Neural cell (in vitro differentiated cells): ENCODE results near the gene COL17A1. TPM values are rescaled to one million over a fixed set of nuclear protein-coding genes. Genes with fewer than 3 reads are reported as not detected.

ENCODE experiments used
- H2AFZ ChIP-seq: fragments of 200-600, 300-800 bp; sonication (generic), shearing (Covaris generic); 2 replicates; pipeline ENCODE4 v1.6.0; 2014; ENCODE audit warnings: low read depth, mild to moderate bottlenecking, antibody characterized with exemption, low read length, moderate library complexity
- H3F3A ChIP-seq: fragments of 200-600 bp; shearing (Covaris generic); 2 replicates; pipeline ENCODE4 v1.6.1; 2016; ENCODE audit warnings: mild to moderate bottlenecking, moderate library complexity, mixed read lengths, antibody characterized with exemption, low read length; ENCODE audit not compliant: insufficient read depth, poor library complexity, severe bottlenecking
- H3K27ac ChIP-seq: fragments of 200-600, 300-800 bp; sonication (generic), shearing (Covaris generic); 2 replicates; pipeline ENCODE4 v1.5.1; 2014; ENCODE audit warnings: mild to moderate bottlenecking, low read length, moderate library complexity
- H3K27me3 ChIP-seq: fragments of 300-800, 200-600 bp; sonication (generic), shearing (Covaris generic); 2 replicates; pipeline ENCODE4 v1.6.0; 2014; ENCODE audit warnings: mild to moderate bottlenecking, low read depth, low read length, moderate library complexity; ENCODE audit not compliant: insufficient read depth
- H3K36me3 ChIP-seq: fragments of 300-800, 200-600 bp; sonication (generic), shearing (Covaris generic); 2 replicates; pipeline ENCODE4 v1.5.1; 2014; ENCODE audit warnings: mild to moderate bottlenecking, antibody characterized with exemption, low read length, moderate library complexity; ENCODE audit not compliant: insufficient read depth
- H3K4me2 ChIP-seq: fragments of 300-800, 200-600 bp; sonication (generic), shearing (Covaris generic); 2 replicates; pipeline ENCODE4 v1.6.0; 2014; ENCODE audit warnings: mild to moderate bottlenecking, low read length
- H3K4me3 ChIP-seq: fragments of 300-800, 200-600 bp; sonication (generic), shearing (Covaris generic); 2 replicates; pipeline ENCODE4 v1.5.1; 2014; ENCODE audit warnings: mild to moderate bottlenecking, low read length, moderate library complexity
- H3K79me2 ChIP-seq: fragments of 200-600 bp; shearing (Covaris generic); replicated peaks from 2 replicates; pipeline ENCODE4 v1.6.0; 2014; ENCODE audit warnings: mild to moderate bottlenecking, low read length, moderate library complexity; ENCODE audit not compliant: insufficient read depth
- H3K9ac ChIP-seq: fragments of 300-800, 200-600 bp; sonication (generic), shearing (Covaris generic); 2 replicates; pipeline ENCODE4 v1.6.1; 2016; ENCODE audit warnings: mild to moderate bottlenecking, low read length, mixed read lengths
- H3K9me2 ChIP-seq: fragments of 200-600 bp; shearing (Covaris generic); 2 replicates; pipeline ENCODE4 v1.6.1; 2016; ENCODE audit warnings: mild to moderate bottlenecking, low read length, mixed read lengths; ENCODE audit not compliant: insufficient read depth
- H3K9me3 ChIP-seq: fragments of 200-600, 300-800 bp; sonication (generic), shearing (Covaris generic); 2 replicates; pipeline ENCODE4 v1.6.1; 2016; ENCODE audit warnings: mild to moderate bottlenecking, mixed run types, low read length, moderate library complexity, mixed read lengths
- H4K20me1 ChIP-seq: fragments of 200-600 bp; shearing (Covaris generic); 2 replicates; pipeline ENCODE4 v1.6.1; 2016; ENCODE audit warnings: mild to moderate bottlenecking, mixed run types; ENCODE audit not compliant: insufficient read depth
- CTCF ChIP-seq: fragments of 450-650 bp; IDR thresholded peaks from 2 replicates; pipeline ENCODE4 v1.5.1; 2014; ENCODE audit warnings: antibody characterized with exemption, mild to moderate bottlenecking, moderate library complexity; ENCODE audit not compliant: poor library complexity, severe bottlenecking
- EP300 ChIP-seq: fragments of 450-650 bp; conservative IDR thresholded peaks from 2 replicates; pipeline ENCODE4 v1.6.1; 2014; ENCODE audit warnings: antibody characterized with exemption, mild to moderate bottlenecking, moderate library complexity; ENCODE audit not compliant: poor library complexity, severe bottlenecking
- EZH2 ChIP-seq: fragments of 200-600, 300-800 bp; shearing (Covaris generic), sonication (generic); IDR thresholded peaks from 2 replicates; pipeline ENCODE4 v1.6.1; 2014; ENCODE audit warnings: antibody characterized with exemption, low read length, borderline replicate concordance, mild to moderate bottlenecking; ENCODE audit not compliant: insufficient read depth, poor library complexity, severe bottlenecking
- MXI1 ChIP-seq: fragments of 450-650 bp; conservative IDR thresholded peaks from 2 replicates; pipeline ENCODE4 v1.6.1; 2014; ENCODE audit warnings: antibody characterized with exemption, mild to moderate bottlenecking; ENCODE audit not compliant: poor library complexity, severe bottlenecking
- POLR2AphosphoS5 ChIP-seq: IDR thresholded peaks from 2 replicates; pipeline ENCODE4 v1.6.1; 2012
- RAD21 ChIP-seq: fragments of 450-650 bp; conservative IDR thresholded peaks from 2 replicates; pipeline ENCODE4 v1.6.1; 2014; ENCODE audit warnings: antibody characterized with exemption, mild to moderate bottlenecking, moderate library complexity
- REST ChIP-seq: IDR thresholded peaks from 2 replicates; pipeline ENCODE4 v1.6.1; 2012; ENCODE audit warnings: borderline replicate concordance
- SMC3 ChIP-seq: fragments of 450-650 bp; conservative IDR thresholded peaks from 2 replicates; pipeline ENCODE4 v1.6.1; 2014; ENCODE audit warnings: antibody characterized with exemption, mild to moderate bottlenecking, moderate library complexity; ENCODE audit not compliant: poor library complexity
- TAF1 ChIP-seq: IDR thresholded peaks from 2 replicates; pipeline ENCODE4 v1.6.1; 2012; ENCODE audit warnings: low read depth
- polyA plus RNA-seq: library from polyadenylated mRNA; depleted of rRNA; stranded (reverse); fragments of >200 nt; gene quantifications from 2 replicates; pipeline ENCODE4 v1.2.3, GENCODE V29; 2014

Gene COL17A1
- polyA plus RNA-seq, 1 donor from 2014 or later: not detected

GRCh38 chr10:103986360-103986759 is 99.3 kb downstream of the COL17A1 start:
- Histone ChIP-seq H3K27me3 (no peaks in the 10 kb centered on the region), H4K20me1 (no peaks in the 10 kb centered on the region), H3F3A (no peaks in the 10 kb centered on the region), H3K4me2 (no peak overlapping the region), H3K4me3 (no peak overlapping the region), H2AFZ (no peak overlapping the region), H3K9ac (no peak overlapping the region), H3K36me3 (no peaks in the 10 kb centered on the region), H3K9me3 (no peaks in the 10 kb centered on the region), H3K27ac (no peak overlapping the region), H3K79me2 (peaks cover 12% of the 10 kb centered on the region), H3K9me2 (no peaks in the 10 kb centered on the region)
- TF ChIP-seq MXI1 (no peak), CTCF (no peak), RAD21 (no peak), EZH2 (no peak), SMC3 (no peak), TAF1 (no peak), EP300 (no peak), REST (no peak), POLR2AphosphoS5 (no peak)

DNA sequence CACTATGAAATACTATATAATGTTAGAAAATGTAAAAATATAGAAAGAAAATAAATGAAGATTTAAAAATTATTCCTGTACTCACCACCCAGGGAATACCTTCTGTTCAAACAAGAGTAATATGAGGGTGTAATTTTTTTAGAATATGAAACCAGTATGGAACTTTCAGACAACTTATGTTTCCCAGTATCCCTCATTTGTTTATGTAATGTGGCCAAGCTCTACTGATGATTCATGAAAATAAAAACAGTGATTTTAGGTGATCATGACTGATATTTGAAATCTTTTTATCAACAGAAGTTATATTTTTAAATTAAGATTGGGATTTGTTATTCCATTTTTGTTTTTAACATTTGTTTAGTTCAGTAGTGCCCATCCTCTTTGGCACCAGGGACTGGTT is 100.0 kb downstream of the COL17A1 start:
- Histone ChIP-seq H3K79me2 (peaks cover 19% of the 10 kb centered on the region), H3K27ac (no peak overlapping the region)

More for the DNA sequence above, 100.0 kb downstream of the COL17A1 start:
- H3K4me2 ChIP-seq: no peak overlapping the region
- no peaks in the 10 kb centered on the region for H3K9me3 ChIP-seq
- no peaks in the 10 kb centered on the region for H3F3A ChIP-seq
- no peaks in the 10 kb centered on the region for H4K20me1 ChIP-seq
- TF ChIP-seq CTCF (no peak), EP300 (no peak), RAD21 (no peak), REST (no peak), MXI1 (no peak), EZH2 (no peak), TAF1 (no peak)
- no peak overlapping the region for H3K9ac ChIP-seq
- no peaks in the 10 kb centered on the region for H3K36me3 ChIP-seq
- H3K9me2 ChIP-seq: no peaks in the 10 kb centered on the region
- H3K27me3 ChIP-seq: no peaks in the 10 kb centered on the region
- H3K4me3 ChIP-seq: no peak overlapping the region
- H2AFZ ChIP-seq: no peak overlapping the region
